ENCODE measurements around the gene CLASRP.

The CLASRP gene

GRCh38 chr19:45008552-45008951 lies 30.3 kb upstream of the CLASRP start:
- Mint-ChIP-seq H3K27ac (peak overlapping the region; percentile 67), H3K4me1 (ENCODE audit: low read depth) (peaks cover 25% of the 10 kb centered on the region), H3K4me3 (no peak overlapping the region), H3K36me3 (ENCODE audit: low read depth) (peaks cover 99% of the 10 kb centered on the region), H3K27me3 (no peaks in the 10 kb centered on the region), H3K9me3 (no peaks in the 10 kb centered on the region)
- intact Hi-C loops (cut with micrococcal nuclease): no loop called here

- Mint-ChIP-seq H3K4me3 (no peak overlapping the region), H3K36me3 (ENCODE audit: low read depth) (peaks cover 99% of the 10 kb centered on the region)
These were observed 29.1 kb upstream of the CLASRP start for GRCh38 chr19:45009625-45010255.

GRCh38 chr19:45010306-45010705 lies 28.5 kb upstream of the CLASRP start:
- peaks cover 99% of the 10 kb centered on the region for H3K36me3 Mint-ChIP-seq (ENCODE audit: low read depth)
- H3K9me3 Mint-ChIP-seq: no peaks in the 10 kb centered on the region

More at GRCh38 chr19:45009625-45010255, 29.1 kb upstream of the CLASRP start:
- Mint-ChIP-seq H3K9me3 (no peaks in the 10 kb centered on the region), H3K27me3 (no peaks in the 10 kb centered on the region), H3K4me1 (ENCODE audit: low read depth) (peaks cover 25% of the 10 kb centered on the region), H3K27ac (no peak overlapping the region)
- intact Hi-C loops (cut with micrococcal nuclease): no loop called here

GRCh38 chr19:45011959-45012358 lies 26.9 kb upstream of the CLASRP start:
- H3K4me3 Mint-ChIP-seq: no peak overlapping the region
- H3K27ac Mint-ChIP-seq: no peak overlapping the region
- H3K4me1 Mint-ChIP-seq (ENCODE audit: low read depth): peaks cover 21% of the 10 kb centered on the region
- intact Hi-C loops (cut with micrococcal nuclease): no loop called here
- peaks cover 99% of the 10 kb centered on the region for H3K36me3 Mint-ChIP-seq (ENCODE audit: low read depth)
- H3K27me3 Mint-ChIP-seq: no peaks in the 10 kb centered on the region
- no peaks in the 10 kb centered on the region for H3K9me3 Mint-ChIP-seq

More at GRCh38 chr19:45010306-45010705, 28.5 kb upstream of the CLASRP start:
- H3K27ac Mint-ChIP-seq: no peak overlapping the region
- H3K4me1 Mint-ChIP-seq (ENCODE audit: low read depth): peaks cover 25% of the 10 kb centered on the region
- intact Hi-C loops (cut with micrococcal nuclease): no loop called here
- H3K27me3 Mint-ChIP-seq: no peaks in the 10 kb centered on the region
- H3K4me3 Mint-ChIP-seq: no peak overlapping the region

DNA sequence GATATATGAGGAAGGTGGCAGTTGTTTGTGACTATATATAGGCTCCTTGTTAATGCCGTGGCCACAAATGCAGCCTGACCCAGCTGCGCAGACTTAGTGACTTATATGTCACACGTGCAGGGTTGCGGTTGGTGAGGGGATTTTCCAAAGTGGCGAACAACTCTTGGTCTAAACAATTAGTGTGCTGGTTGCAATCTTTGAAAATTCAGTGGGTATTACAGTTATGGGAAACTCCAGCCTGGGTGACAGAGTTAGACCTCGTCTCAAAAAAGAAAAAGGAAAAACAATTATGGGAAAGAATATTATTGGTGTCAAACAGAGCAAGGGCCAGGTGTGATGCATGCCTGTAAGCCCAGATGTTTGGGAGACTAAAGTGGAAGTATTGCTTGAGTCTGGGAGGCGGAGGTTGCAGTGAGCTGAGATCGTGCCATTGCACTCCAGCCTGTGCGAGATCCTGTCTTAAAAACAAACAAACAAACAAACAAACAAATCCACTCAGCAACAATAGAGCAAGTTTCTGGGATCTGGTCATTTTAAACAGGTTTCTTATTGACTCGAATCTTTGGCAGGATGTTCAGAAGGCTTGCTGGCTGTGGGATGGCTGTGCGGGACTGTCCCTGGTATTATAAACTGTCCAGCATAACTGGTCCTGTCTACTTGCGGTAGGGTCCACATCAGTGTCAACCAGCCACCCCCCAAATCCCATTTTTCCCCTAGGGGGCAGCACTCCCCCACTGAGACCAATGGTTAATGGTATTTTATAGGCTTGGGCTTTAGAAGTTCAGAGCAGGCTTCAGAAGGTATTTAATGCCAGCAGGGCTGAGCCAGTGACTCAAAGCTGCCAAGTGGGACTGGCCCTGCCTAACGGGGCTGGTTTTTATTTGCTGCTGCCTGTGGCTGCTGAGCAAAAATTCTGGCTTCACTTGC lies 22.2 kb upstream of the CLASRP start:
- Mint-ChIP-seq H3K27me3 (no peaks in the 10 kb centered on the region), H3K4me1 (ENCODE audit: low read depth) (peaks cover 9% of the 10 kb centered on the region), H3K36me3 (ENCODE audit: low read depth) (peaks cover 95% of the 10 kb centered on the region), H3K27ac (no peak overlapping the region), H3K9me3 (no peaks in the 10 kb centered on the region), H3K4me3 (no peak overlapping the region)
- intact Hi-C loops (cut with micrococcal nuclease): loop anchor here (1.0 kb wide), 1 partner anchor 43 kb away; no protein-coding TSS in a partner anchor

DNA sequence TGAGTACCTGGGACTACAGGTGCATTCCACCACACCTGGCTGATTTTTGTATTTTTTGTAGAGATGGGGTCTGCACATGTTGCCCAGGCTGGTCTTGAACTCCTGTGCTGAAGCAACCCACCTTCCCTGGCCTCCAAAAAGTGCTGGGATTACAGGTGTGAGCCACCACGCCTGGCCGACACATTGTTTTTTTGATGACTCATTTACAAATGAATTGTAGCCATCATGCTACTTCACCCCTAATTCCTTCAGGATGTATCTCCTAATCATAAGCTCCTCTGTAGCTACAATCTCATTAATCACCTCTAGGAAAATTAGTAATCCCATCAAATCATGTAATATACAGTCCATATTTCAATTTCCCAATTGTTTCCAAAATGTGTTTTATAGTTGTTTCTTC lies 19.7 kb upstream of the CLASRP start:
- H3K9me3 Mint-ChIP-seq: no peaks in the 10 kb centered on the region
- H3K4me1 Mint-ChIP-seq (ENCODE audit: low read depth): peaks cover 9% of the 10 kb centered on the region
- H3K27ac Mint-ChIP-seq: no peak overlapping the region
- peaks cover 91% of the 10 kb centered on the region for H3K36me3 Mint-ChIP-seq (ENCODE audit: low read depth)
- H3K27me3 Mint-ChIP-seq: no peaks in the 10 kb centered on the region
- no peak overlapping the region for H3K4me3 Mint-ChIP-seq
- intact Hi-C loops (cut with micrococcal nuclease): no loop called here

- no peak overlapping the region for H3K27ac Mint-ChIP-seq
- peaks cover 9% of the 10 kb centered on the region for H3K4me1 Mint-ChIP-seq (ENCODE audit: low read depth)
- no peak overlapping the region for H3K4me3 Mint-ChIP-seq
- H3K9me3 Mint-ChIP-seq: no peaks in the 10 kb centered on the region
- H3K36me3 Mint-ChIP-seq (ENCODE audit: low read depth): peaks cover 91% of the 10 kb centered on the region
- intact Hi-C loops (cut with micrococcal nuclease): no loop called here
- no peaks in the 10 kb centered on the region for H3K27me3 Mint-ChIP-seq
These were observed 18.8 kb upstream of the CLASRP start for GRCh38 chr19:45020071-45020470.

DNA sequence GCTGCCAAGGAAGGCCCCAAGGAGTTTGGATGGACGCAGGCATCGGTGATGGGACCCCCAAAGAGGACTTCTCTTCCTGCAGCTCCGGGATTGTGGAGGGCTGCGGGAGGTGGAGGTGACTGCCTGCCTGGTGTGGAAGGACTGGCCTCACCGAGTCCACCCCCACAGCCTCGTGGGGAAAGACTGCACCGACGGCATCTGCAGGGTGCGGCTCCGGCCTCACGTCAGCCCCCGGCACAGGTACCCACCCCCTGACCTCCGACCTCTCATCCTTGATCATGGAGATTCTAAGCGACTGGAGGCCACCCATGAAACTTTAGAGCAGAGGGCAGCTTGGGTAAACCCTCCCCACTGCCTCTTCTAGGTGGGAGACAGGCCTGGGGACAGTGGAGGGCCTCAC lies 16.9 kb upstream of the CLASRP start:
- intact Hi-C loops (cut with micrococcal nuclease): no loop called here
- H3K4me3 Mint-ChIP-seq: no peak overlapping the region
- H3K9me3 Mint-ChIP-seq: no peaks in the 10 kb centered on the region
- no peaks in the 10 kb centered on the region for H3K27me3 Mint-ChIP-seq
- H3K27ac Mint-ChIP-seq: no peak overlapping the region
- no peaks in the 10 kb centered on the region for H3K4me1 Mint-ChIP-seq (ENCODE audit: low read depth)
- H3K36me3 Mint-ChIP-seq (ENCODE audit: low read depth): peaks cover 91% of the 10 kb centered on the region

GRCh38 chr19:45023048-45023447 lies 15.8 kb upstream of the CLASRP start:
- no peaks in the 10 kb centered on the region for H3K27me3 Mint-ChIP-seq
- H3K4me1 Mint-ChIP-seq (ENCODE audit: low read depth): no peaks in the 10 kb centered on the region
- intact Hi-C loops (cut with micrococcal nuclease): no loop called here
- no peaks in the 10 kb centered on the region for H3K9me3 Mint-ChIP-seq
- H3K27ac Mint-ChIP-seq: no peak overlapping the region
- H3K36me3 Mint-ChIP-seq (ENCODE audit: low read depth): peaks cover 92% of the 10 kb centered on the region
- H3K4me3 Mint-ChIP-seq: no peak overlapping the region

- H3K27ac Mint-ChIP-seq: no peak overlapping the region
- no peak overlapping the region for H3K4me3 Mint-ChIP-seq
- no peaks in the 10 kb centered on the region for H3K4me1 Mint-ChIP-seq (ENCODE audit: low read depth)
- H3K27me3 Mint-ChIP-seq: no peaks in the 10 kb centered on the region
- intact Hi-C loops (cut with micrococcal nuclease): no loop called here
- peaks cover 96% of the 10 kb centered on the region for H3K36me3 Mint-ChIP-seq (ENCODE audit: low read depth)
- H3K9me3 Mint-ChIP-seq: no peaks in the 10 kb centered on the region
These were observed 13.6 kb upstream of the CLASRP start for GRCh38 chr19:45025264-45025663.

DNA sequence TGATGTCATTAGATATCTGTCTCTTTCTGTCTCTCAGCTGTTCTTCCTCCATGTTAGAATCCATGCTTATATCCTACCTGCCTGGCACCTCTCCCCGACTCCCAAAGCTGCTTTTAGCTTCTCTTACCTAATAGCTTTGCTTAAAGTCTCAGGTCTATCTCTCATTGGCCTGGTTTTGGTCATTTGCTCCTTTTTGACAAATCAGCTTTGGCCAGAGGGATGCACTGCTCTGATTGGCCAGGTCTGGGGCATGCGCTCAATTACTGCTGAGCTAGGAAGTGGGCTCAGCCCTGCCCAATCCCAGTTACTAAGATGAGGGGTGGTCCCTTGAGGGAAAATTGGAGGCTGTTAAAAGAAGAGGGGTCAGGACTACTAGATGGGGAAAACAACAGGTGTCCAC lies 11.5 kb upstream of the CLASRP start:
- Mint-ChIP-seq H3K27ac (no peak overlapping the region), H3K27me3 (no peaks in the 10 kb centered on the region), H3K36me3 (ENCODE audit: low read depth) (peaks cover 96% of the 10 kb centered on the region), H3K4me3 (no peak overlapping the region), H3K4me1 (ENCODE audit: low read depth) (no peaks in the 10 kb centered on the region), H3K9me3 (no peaks in the 10 kb centered on the region)
- intact Hi-C loops (cut with micrococcal nuclease): no loop called here

GRCh38 chr19:45030825-45031224 lies 8.0 kb upstream of the CLASRP start:
- Mint-ChIP-seq H3K27me3 (no peaks in the 10 kb centered on the region), H3K4me1 (ENCODE audit: low read depth) (no peaks in the 10 kb centered on the region), H3K4me3 (no peak overlapping the region), H3K36me3 (ENCODE audit: low read depth) (peaks cover 100% of the 10 kb centered on the region), H3K27ac (no peak overlapping the region), H3K9me3 (no peaks in the 10 kb centered on the region)
- intact Hi-C loops (cut with micrococcal nuclease): no loop called here

- intact Hi-C loops (cut with micrococcal nuclease): no loop called here
- Mint-ChIP-seq H3K36me3 (ENCODE audit: low read depth) (peaks cover 100% of the 10 kb centered on the region), H3K27me3 (no peaks in the 10 kb centered on the region), H3K4me1 (ENCODE audit: low read depth) (peaks cover 2% of the 10 kb centered on the region), H3K4me3 (no peak overlapping the region), H3K9me3 (no peaks in the 10 kb centered on the region), H3K27ac (no peak overlapping the region)
These were observed 6.4 kb upstream of the CLASRP start for GRCh38 chr19:45032421-45032820.

DNA sequence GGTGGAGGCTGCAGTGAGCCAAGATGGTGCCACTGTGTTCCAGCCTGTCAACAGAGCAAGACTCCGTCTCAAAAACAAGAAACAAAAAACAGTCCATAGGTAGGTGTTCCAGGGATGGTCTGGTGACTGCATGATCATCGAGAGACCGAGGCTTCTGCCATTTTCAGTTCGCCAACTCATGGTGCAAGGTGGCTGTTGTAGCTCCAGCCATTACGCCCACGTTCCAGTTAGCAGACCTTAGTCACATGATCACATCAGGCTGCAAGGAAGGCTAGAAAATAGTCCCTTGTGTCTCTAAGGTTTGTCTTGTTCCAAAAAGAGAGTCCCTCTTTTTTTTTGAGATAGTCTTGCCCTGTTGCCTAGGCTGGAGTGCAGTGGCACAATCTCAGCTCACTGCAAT lies 3.1 kb upstream of the CLASRP start:
- peaks cover 94% of the 10 kb centered on the region for H3K36me3 Mint-ChIP-seq (ENCODE audit: low read depth)
- no peaks in the 10 kb centered on the region for H3K27me3 Mint-ChIP-seq
- no peak overlapping the region for H3K4me3 Mint-ChIP-seq
- no peaks in the 10 kb centered on the region for H3K9me3 Mint-ChIP-seq
- intact Hi-C loops (cut with micrococcal nuclease): no loop called here
- peak overlapping the region; percentile 33 for H3K27ac Mint-ChIP-seq
- peaks cover 25% of the 10 kb centered on the region for H3K4me1 Mint-ChIP-seq (ENCODE audit: low read depth)

All from dendritic cell treated with granulocyte-macrophage colony-stimulating factor and Interleukin-4, amounts not matched to agents 40 ng/mL and 50 ng/mL, for 4 days (primary cell).